H4 (cell line): ENCODE data around the gene DOHH. TPM values are rescaled to one million over a fixed set of nuclear protein-coding genes. Genes with fewer than 3 reads are reported as not detected.
A peak's percentile ranks its signal among the peaks of the same experiment; 100 is the strongest.
"Not testable (repeated sequence)": the region's sequence is repeated elsewhere in the genome, so short reads cannot be mapped to it uniquely, and the experiment has no call there.

Experiments
- DNase-seq: peaks from one replicate; pipeline ENCODE4 v3.0.0-alpha.2; 2015; ENCODE audit warnings: low spot score
- total RNA-seq: library from RNA; depleted of rRNA; stranded (reverse); fragments of >200 nt; shearing (Covaris generic); gene quantifications from 2 replicates; pipeline ENCODE4 v1.2.3, GENCODE V29; 2014

DOHH gene
- total RNA-seq, 1 experiment from 2014 or later, result 6.9 TPM

- no peak for DNase-seq
Observed at GRCh38 chr19:3519126-3519525, 18.7 kb upstream of the DOHH start.

- no peak for DNase-seq
Observed at GRCh38 chr19:3518659-3519058, 18.2 kb upstream of the DOHH start.

GRCh38 chr19:3518255-3518654, 17.8 kb upstream of the DOHH start:
- no peak for DNase-seq

GRCh38 chr19:3517638-3518037, 17.2 kb upstream of the DOHH start:
- no peak for DNase-seq

- DNase-seq, result no peak
Observed at GRCh38 chr19:3516675-3517207, 16.3 kb upstream of the DOHH start.

GRCh38 chr19:3515891-3516422, 15.5 kb upstream of the DOHH start:
- DNase-seq, result no peak

- no peak for DNase-seq
Observed at GRCh38 chr19:3514930-3515329, 14.5 kb upstream of the DOHH start.

GRCh38 chr19:3513229-3514140, 13.0 kb upstream of the DOHH start:
- no peak for DNase-seq

GRCh38 chr19:3512562-3513228, 12.2 kb upstream of the DOHH start:
- no peak for DNase-seq

GRCh38 chr19:3511506-3512251, 11.2 kb upstream of the DOHH start:
- no peak for DNase-seq

GRCh38 chr19:3510727-3511126, 10.3 kb upstream of the DOHH start:
- DNase-seq, result no peak

- no peak for DNase-seq
Observed at GRCh38 chr19:3509566-3509989, 9.1 kb upstream of the DOHH start.

- no peak for DNase-seq
Observed at GRCh38 chr19:3508771-3509535, 8.5 kb upstream of the DOHH start.

- not testable (repeated sequence) for DNase-seq
Observed at GRCh38 chr19:3508121-3508661, 7.7 kb upstream of the DOHH start.

GRCh38 chr19:3507371-3508120, 7.1 kb upstream of the DOHH start:
- DNase-seq, result no peak

GRCh38 chr19:3506384-3507340, 6.2 kb upstream of the DOHH start:
- DNase-seq, result no peak

GRCh38 chr19:3505598-3506383, 5.3 kb upstream of the DOHH start, which contains the start of gene FZR1:
Gene FZR1, plus strand, starts transcription at chr19:3506311. Its CDS starts 16,679 bp downstream, at chr19:3522990.
- DNase-seq, result peak; percentile 97

- no peak for DNase-seq
Observed at GRCh38 chr19:3504735-3505134, 4.3 kb upstream of the DOHH start.
